NCI-H1417 (cell line): Measurements from ENCODE around the gene GAPVD1.

Source experiments
- DNase-seq, 3 experiments: peaks; one replicate each; lab custom pipeline; 2025; lab: John Stamatoyannopoulos, UW

The GAPVD1 gene

DNA sequence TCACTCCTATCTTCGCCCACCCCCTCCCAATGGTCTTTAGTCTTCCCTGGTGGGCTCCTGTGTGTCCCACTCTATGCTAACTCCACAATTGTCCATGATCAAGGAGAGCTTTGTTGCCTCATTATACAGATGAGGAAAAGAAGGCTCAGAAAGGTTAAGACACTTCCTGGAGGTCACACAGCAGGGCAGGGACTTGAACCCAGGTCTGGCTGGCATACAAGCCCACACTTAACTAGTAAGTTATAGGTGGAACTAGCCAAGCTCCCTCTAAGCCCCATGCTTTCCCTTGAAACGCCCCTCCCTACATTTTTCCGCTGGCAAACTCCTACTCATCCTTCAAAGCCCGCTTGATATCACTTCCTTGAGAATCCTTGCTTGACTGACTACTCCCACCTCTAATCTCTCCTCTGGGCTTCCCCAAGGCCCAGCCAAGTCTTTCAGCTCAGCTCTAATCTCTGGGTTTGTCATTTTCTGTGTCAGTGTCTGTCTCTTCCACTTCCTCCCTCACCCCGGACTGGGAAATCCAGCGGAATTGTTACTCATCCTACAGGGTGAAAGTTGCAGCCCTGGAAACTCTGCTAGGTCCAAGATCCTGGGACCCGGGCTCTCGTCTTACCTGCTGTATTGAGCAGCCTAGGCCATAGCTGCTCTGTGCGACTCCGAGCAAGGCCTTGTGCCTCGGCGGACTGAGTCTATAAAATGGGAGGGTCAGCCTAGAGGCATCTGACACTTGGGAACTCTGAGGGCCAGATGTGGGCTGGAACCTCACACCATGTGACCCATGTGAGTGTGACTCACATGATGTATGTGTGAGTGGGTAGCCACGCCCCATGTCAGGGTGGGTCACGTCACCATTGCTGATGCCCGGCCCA lies 144.5 kb downstream of the GAPVD1 start:
- no peak for DNase-seq

DNA sequence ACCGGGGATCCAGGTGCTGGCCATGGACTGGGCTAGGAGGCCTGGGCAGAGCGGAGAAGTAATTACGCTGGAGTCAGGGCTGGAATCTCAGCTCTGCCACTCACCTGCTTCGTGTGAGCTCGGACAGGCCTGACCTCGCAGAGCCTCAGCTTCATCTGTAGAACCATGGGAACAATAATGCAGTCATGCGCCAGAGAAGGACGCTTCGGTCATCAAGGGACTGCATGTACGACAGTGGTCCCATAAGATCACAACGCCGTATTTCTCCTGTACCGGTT lies 145.1 kb downstream of the GAPVD1 start:
- DNase-seq = no peak

DNA sequence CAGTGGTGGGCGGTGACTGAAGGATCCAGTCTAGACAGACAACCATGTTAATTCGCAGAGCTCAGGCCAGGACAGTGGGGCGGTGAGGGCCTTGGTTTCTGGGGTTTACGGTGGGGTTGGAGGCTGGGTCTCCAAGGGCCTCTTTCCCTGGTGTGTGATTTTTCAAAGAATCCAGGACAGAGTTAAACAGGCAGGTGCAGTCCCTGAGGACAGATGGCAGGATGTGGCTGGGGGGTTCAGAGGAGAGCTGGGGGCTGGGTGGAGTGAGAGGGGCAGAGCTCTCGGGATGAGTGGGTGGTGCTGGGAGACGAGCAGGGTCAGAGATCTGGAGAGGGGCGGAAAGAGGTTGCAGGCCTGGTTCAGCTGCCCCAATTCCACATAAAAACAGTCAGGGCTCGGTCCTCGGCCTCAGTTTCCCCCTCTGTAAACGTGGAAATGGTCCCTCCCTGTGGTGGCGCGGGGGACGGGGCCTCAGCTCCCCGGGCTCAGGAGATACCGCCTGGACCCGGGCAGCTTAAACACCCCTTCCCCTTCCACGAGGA lies 145.9 kb downstream of the GAPVD1 start:
- peak in 1 of 3 experiments; percentile 57 for DNase-seq

DNA sequence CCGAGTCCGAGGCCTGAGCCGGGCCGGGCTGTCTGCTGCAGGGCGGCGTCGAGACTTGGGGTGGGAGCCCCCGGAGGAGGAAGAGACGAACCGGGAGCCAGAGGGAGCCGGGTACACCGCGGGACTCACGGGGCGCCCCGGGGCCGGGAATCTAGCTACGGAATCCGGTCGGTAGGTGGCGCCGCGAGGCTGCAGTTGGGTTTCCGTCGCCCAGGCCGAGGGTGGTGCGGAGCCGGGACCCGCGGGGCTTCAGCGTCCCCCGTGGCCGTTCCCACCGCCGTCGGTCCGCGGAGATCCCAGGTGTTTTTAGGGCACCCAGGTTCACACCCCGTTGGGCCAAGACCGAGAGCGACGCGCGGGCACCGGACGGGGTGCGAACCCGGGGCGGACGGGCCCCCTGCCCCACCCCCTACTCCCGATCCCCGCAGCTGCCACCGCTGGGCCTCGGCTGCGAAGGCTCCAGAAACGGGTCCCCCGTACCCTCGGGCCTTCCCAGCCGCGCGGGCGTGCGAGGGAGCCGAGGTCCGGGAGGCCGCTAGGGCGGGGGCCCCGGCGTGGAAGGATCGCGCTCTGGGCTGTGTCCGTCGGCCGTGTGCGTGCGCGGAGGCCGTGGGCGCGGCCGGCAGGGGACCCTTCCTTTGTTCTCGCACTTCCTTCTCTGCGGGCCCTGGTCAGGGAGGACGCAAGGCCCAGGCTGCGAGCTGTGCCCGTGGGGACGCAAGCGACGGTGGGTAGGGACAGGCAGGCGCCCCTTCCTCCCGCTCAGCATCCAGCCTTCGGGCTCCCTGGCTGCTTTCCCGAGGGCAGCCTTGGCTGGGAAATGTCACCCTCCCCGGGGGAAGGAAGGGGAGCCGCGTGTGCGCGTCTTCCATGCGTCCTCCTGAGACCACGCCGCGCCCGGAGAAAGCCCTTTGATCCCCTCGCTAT lies 146.6 kb downstream of the GAPVD1 start:
- DNase-seq = peak; percentile 44 to 89 (median 82)

DNA sequence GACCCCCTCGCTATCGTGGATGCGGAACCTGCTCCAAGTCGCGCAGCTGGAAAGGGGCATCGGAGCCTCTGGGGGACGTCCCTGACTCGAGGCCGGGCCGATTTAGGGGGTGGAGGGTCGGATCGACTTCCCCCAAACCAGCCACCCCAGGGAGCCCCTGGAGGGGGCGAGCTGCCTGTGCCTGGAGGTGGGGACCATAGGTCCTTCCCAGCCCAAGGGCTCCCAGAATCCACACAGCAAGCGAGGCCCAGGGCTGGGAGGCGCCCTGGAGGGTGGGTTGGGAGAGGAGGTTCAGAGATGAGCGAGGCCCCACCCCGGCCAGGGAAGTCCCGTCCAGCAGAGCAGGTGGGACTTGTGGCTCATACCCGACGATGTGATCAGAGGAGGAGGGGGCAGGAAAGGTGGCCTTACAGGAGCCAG lies 147.6 kb downstream of the GAPVD1 start:
- peak in 1 of 3 experiments; percentile 19 for DNase-seq

DNA sequence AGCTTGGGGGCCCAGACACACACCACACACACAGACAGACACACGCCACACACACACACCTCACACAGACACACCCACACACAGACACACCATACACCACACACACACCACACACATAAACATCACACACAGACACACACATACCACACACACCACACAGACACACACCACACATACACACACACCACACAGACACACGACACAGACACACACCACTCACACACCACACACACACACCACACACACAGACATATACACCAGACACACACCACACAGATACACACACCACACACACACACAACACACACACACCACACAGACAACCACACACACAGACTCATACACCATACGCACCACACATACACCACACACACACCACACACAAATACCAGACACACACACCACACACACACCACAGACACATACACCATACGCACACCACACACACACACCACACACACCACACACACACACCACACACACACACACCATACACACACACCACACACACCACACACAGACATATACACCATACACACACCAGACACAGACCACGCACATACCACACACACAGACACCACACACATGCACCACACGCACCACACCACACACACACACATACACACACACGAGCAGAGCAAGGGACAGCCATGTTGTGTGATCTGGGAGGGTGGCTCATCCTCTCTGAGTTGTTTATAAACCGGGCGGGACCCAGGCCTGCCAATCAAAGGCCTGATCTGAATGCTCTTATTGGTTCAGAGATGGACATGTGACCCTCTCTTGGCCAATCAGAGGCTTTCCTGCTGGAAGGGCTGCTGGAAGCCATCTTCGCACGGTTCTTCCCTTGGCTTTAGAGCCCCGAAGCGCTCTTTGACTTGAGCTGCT lies 148.3 kb downstream of the GAPVD1 start:
- DNase-seq = peak in 1 of 3 experiments; percentile 31

DNA sequence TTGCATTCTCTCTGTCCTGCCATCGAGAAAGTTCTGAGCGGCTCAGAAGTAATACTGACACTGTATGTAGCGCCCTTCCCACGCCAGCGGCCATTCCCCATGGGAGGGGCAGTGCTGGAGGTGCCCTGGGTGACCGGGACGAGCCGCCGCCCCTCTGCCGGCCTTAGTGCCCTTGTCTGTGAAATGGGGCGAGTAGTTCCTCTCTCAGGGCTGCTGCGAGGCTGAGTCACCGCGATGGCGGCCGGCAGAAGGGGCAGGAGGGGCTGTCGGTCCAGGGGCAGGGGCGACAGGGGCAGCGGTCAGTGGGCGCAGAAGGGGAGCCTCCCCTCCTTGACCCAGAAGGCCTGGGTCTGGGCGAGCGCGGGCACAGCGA lies 148.9 kb downstream of the GAPVD1 start:
- no peak for DNase-seq

DNA sequence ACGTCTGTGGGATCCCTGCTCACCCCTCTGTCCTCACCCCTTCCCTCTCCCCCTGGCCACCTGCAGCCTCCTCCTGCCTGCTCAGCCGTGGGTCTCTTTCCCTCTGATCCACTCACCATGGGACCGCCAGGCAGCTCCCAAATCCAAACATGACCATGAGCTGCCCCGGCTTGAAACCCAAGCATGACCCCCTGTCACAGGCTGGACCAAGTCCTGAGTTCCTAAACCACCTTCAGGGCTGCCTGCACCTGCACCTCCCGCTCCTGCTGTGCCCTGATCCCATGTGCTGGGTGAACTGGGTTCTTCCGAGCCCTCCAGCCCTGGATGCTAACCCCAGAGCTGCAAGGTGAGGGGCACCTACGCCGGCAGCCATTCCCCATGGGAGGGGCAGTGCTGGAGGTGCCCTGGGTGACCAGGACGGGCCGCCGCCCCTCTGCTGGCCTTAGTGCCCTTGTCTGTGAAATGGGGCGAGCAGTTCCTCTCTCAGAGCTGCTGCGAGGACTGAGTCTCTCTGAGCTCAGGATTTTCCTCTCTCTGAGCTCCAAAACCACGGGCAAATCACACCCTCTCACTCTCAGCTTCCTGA lies 149.6 kb downstream of the GAPVD1 start:
- DNase-seq = no peak

DNA sequence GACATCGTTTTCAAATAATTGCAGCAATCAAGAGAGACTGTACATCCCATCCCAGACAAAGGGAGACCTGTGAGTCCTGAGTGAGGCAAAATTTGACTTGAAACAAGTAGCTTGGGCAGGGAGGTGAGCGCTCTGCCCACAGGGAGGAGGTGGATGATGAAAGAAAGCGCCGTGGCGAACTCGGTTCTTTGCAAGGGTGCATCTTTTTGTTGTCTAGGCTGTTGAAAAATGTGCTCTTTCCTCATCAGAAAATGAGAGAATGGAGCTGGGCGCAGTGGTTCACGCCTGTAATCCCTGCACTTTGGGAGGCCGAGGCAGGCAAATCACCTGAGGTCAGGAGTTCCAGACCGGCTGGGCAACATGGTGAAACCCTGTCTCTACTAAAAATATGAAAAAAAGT lies 150.5 kb downstream of the GAPVD1 start:
- DNase-seq = no peak

DNA sequence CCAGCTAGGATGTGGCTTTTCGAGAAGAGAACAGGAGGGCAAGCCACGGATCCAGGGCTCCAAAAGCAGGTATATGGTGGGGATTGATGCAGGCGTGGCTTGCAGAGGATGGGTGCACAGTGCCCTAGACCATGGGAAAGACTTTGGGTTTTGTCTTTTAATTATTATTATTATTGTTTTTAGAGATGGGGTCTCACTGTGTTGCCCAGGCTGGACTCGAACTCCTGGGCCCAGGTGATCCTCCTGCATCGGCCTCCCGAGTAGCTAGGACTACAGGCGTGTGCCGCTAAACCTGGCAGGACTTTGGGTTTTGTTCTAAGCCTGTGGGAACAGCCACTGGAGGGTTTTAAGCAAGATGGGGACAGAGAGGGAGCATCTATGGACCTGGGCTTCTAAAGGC lies 152.0 kb downstream of the GAPVD1 start:
- no peak for DNase-seq

DNA sequence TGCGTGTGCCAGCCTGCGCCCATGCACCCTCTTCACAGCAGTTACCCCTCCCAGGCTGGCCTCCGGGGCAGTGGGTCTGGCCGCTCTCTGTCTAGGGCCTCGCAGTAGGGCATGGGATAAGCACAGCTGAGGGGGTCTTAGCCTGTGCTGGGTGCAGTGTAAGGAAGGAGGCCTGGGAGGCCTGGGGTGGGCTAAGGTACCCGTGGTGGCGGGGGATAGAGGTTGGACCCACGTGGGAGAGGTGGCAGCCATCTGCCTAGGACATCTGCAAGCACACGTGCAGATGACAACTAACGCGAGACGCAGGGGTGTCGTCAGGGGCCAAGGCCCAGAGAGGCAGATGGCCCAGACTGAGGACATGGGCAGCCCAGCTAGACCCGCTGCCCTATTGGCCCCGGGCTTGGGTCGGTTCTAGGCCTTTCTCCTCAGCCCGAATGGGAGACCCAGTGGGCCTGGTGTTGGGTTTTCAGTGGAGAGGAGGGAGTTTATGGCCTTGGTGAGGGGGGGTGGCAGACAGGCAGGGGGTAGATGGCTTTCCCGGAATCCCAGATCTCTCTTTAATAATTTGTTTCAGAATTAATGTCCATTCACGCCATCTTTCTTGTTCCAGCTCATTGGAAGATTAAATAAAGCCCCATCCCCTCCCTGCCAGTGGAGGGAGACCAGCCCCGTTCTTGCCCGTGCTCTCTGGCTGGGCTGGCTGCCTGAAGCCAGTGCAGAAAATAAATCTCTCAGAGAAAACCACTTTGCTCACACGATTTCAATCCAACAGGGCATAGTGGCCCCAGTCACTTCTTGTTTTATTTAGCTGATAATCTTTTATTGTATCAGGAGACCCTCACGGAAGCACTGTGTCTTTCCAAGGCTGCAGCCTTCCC lies 154.2 kb downstream of the GAPVD1 start:
- no peak for DNase-seq

DNA sequence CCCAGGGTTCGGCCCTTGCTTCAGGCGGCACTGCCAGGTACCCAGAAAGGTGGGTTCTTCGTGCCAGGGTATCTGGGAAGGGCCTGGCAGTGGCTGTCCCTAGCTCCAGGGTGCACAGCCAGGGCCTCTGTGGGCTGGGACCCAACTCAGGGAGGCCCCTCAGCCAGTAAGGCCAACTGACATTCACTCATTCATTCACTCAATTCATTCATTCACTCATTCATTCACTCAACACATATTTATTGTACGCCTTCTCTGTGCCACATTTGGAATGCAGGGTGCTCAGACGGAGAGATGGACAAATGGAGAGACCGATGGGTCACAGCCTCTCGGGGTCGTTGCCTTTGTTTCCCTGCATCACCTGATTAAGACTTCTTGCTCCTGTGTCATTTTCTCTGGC lies 154.9 kb downstream of the GAPVD1 start:
- DNase-seq = no peak
